GM21786 (cell line): ENCODE results near the gene HPCA.

ENCODE experiments used
- ATAC-seq: cut with Tn5 transposase; IDR thresholded peaks from one replicate; pipeline ENCODE4 v1.9.1; 2021; ENCODE audit not compliant: unreplicated experiment

Gene HPCA

DNA sequence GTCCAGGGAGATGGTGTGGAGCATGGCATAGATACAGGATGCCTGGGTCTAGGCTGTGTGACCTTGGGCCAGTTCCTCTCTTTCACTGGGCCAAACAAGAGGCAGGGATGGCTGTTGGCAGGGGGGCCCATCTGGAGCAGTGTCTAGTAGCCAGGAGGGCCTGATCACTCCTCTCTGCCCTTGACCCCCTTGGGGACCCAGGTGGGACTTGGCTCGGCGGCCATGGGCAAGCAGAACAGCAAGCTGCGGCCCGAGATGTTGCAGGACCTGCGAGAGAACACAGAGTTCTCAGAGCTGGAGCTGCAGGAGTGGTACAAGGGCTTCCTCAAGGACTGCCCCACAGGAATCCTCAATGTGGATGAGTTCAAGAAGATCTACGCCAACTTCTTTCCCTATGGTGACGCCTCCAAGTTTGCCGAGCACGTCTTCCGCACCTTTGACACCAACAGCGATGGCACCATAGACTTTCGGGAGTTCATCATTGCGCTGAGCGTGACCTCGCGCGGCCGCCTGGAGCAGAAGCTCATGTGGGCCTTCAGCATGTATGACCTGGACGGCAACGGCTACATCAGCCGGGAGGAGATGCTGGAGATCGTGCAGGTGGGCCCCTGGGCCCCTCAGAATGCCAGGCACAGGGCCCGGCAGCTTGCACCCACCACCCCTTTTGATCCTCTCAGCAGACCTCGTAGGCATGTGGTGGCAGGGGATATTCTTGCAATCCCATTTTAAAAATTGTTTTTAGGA is 2.6 kb downstream of the HPCA start:
- ATAC-seq = no peak

DNA sequence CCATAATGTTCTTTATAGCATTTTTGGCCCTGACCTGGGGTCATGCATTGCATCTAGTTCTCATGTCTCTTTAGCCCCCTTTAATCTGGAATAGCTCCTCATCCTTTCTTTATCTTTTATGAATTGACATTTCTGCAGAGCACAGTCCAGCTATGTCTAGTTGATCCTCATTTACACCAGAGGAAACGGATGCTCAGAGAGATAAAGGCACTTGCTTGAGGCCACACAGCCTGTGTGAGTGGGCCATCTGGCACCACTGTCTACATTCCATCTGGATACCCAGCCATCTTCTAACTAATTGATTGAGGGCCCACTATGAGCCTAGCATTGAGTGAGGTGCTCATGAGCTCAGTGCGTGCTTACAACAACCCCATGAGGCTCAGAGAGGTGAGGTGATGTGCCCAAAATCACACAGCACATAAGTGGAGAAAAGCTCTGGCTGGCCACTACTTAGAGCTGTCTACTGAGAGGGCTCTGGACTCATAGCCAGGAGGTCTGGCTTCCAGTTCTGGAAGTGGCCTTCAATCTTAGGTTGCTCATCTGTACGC is 3.5 kb downstream of the HPCA start:
- no peak for ATAC-seq

DNA sequence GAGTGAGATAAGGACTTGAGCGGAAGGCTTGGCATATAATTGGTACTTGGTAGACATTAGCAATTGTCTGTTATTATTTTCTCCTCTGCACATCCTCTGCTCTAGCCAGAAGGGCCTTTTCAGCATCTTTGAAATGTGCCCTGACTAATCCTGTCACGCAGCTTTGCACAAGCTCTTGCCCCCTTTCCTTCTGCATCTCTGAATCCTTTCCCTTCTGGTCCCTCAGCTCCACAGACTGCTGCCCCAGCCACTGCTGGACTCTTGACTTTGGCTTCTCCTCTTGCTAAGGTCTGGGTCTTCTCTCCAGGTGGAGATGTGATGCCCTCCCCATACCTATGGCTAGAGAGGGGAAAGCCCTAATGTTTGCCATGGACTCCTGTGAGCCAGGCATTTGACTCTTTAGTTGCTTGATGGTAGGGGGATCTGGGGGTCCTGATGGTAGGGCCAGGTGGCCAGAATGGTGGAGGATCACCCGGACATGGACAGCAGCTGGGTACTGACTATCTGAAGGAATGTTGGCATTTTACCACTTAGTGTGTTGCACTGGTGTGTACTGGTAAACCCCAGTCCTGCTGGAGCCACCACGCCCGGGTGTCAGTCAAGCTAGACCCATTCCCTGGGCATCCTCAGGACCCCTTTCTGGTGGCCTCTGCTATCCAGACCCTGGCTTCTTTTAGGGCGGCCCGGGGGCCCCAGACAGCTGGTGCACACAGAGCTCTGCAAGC is 4.4 kb downstream of the HPCA start:
- ATAC-seq = no peak

DNA sequence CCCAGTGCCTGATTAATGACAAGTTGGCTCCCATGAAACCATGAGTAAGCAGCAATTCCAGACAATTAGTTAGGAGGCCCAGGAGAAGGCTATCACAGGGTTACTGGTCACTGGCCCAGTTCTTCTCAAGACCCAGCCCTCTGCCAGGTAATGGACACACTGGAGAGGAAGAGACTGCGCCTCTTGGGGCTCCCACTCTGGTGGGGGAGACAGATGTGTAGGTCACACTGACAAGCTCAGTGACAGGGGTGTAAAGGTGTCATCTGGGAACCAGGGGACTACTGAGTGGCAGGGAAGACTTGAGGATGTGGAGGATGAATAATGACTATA is 4.9 kb downstream of the HPCA start:
- ATAC-seq = no peak

DNA sequence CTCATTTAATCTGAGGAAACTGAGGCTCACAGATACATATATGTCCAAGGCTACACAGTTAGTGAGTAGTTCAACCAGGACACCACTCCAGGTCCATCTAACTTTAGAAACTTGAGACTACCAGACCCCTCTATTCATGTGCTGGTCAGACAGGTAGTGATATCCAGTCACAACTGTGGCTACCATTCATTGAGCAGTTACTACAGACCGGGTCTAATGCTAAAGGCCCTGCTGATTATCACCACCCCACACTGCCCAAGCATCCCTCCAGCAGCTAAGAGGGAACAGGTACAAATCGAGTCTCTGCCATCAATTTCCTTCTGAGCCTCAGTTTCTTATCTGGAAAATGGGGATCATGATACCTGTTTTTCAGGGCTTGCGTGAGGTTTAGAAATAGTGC is 5.3 kb downstream of the HPCA start:
- no peak for ATAC-seq

DNA sequence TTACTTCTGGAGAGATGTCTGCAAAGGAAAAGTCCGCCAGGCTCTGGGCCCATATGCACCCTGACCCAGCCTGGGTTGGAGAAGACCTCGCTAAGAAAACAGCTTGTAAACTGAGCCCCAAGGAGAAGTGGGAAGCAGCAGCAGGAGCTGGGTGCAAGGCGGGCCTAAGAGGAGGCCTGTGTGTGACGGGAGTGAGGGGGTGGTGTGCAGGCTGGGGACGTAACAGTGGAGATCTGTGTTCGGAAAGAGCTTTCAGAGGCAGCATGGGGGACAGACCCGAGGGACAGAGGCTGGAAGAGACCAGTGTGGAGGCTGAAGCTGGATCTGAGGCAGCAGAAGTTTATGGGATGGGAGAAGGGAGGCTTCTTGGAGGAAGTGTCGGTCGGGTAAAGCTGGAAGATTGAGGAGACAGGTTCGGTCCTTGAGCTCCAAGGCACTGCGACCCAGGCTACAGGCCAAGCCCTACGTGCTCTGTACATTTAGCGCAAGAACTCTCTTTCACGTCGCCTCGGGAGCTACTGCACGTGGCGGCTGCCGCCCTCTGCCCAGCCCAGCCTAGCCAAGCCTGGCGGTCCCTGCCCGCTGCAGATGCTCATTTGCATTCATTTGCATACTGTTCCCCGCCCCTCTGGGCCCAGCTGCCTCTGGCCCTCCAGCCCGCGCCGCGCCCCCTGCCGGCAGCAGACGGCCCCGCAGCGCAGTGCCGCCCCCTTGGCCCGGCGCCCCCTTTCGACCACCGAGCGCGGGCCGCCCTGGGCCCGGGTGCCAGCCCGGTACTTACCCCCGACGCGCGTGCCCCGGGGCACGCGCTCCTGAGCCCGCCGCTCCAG is 6.3 kb downstream of the HPCA start:
- ATAC-seq = no peak

DNA sequence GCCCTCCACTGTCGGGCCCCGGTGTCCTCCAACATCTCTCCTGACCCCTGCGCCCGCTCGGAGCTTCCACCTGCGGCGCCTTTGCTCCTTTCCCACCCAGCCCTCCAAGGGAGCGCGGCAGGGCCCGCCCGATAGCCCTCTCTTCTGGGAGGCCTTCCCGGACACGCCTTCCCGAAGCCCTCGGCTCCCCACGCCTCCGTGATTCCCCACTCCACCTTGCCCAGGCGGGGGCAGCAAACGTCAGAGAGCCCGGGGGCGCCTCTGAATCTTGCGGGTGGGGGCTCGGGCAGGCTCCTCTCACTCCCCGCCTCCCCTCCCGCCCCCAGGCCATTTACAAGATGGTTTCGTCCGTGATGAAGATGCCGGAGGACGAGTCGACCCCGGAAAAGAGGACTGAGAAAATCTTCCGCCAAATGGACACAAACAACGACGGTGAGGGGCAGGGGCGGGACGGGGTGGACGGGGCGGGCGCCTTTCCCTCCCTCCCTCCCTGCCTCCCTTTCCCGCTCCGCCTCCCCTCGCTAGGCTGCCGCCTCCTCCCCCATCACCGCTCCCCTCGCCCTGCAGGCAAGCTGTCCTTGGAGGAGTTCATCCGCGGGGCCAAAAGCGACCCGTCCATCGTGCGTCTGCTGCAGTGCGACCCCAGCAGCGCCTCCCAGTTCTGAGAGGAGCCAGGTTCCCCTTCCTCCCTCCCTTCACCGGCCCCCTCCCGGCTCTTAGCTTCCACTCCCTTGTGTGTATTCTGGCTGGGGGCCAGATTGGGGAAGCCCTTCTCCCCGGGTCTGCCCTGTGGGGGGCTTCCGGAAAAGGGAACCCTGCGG is 7.1 kb downstream of the HPCA start:
- ATAC-seq = no peak

DNA sequence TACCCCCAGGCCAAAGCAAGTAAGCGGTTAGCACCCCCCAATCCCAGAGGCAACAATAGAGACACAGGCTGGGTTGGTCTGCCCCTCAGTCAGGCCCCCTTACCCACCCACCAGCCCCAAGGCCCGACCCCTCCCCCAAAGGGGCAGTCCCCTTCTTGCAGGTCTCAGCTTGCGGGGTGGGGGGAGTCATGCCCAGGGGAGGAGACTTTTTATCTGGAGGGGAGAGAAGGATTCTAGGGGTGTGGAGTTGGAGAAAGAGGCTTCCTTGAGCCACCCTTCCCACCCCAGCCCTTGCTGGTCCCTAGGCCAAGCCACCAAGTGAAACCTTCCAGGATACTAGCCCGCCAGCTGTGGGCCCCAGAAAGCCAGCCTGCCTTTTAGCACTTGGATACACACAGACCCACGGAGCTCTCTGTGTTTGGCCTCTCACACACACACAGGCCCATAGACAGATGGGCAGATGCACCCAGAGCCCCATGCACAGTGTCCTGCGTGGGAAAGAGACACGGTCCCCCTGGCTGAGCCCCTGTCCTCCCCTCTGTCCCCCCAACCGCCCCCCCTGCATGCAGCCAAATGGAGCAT is 7.8 kb downstream of the HPCA start:
- ATAC-seq = no peak

DNA sequence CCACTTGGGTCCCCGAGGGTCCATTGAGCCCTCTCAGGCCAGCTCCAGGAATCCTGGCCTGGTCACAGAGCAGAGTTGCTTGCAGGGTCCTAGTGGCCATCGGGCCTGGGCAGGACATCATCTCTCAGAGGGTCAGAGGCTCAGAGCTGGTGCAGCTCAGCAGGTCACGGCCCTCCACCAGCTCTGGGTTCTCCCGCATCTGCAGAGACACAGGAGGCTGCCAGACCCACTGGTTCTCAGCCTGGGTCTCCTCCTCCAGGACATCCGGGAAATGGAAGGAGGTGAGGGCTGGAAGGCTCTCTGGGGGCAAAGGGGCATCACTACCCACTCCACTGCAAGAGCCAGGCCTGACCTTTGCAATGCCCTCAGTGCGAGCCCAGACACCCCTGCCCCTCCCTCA is 8.4 kb downstream of the HPCA start:
- ATAC-seq = no peak

DNA sequence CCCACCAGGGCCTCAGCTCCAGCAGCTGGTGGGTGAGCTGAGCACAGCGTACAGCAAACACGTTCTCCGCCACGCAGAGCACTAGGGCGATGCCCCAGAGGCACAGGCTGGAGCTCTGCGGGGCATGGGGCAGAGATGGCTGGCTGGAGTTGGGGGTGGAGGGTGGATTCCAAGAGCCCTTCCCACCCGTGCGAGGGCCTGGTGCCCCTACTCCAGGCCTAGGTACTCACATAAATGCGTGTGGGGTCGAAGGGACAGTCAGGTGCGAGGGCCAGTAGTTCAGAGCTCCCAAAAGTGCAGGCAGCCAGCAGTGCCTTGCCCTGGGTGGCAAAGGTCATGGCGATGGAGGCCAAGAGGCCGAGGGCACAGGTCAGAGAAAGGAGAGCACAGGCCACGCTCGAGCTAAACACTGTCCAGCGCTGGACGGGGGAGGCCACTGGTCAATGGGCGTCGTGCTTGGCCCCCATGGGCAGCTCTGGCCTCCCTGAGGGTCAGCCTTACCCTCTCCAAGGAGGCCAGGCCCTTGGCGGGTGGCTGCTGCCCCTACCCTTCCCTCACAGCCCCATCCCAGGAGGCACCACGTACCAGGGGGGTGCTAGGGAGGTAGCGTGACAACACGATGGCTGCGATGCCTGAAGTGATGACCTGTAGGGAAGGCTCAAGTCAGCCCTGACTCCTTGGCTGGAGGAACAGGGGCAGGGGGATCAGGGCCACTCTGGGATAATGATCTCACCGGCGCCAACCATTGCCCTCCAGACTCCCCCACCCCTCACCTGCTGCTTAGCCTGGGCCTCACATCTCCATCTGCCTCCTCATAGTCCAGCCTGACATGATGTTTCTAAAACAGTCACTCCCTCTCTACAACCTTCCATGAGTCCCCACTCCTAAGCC is 9.3 kb downstream of the HPCA start:
- ATAC-seq = no peak

DNA sequence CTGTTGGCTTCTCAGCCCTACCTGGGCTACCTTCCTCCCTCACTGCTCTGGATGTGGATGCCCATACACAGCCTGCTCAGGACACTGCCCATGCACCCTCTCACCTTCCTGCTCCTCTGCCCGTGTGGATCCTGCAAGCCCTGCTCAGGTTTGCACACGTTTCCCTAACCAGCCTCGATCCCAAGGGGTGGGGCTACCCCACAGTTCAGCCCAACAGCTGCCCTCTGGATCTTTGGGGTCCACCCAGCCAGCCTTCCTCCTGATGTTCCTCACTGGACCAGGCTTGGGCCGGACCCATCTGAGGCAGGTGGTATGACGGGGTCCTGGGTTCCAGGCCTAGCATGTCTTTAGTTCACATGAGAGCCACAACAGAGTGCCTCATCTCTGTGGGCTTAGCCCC is 10.2 kb downstream of the HPCA start:
- no peak for ATAC-seq

DNA sequence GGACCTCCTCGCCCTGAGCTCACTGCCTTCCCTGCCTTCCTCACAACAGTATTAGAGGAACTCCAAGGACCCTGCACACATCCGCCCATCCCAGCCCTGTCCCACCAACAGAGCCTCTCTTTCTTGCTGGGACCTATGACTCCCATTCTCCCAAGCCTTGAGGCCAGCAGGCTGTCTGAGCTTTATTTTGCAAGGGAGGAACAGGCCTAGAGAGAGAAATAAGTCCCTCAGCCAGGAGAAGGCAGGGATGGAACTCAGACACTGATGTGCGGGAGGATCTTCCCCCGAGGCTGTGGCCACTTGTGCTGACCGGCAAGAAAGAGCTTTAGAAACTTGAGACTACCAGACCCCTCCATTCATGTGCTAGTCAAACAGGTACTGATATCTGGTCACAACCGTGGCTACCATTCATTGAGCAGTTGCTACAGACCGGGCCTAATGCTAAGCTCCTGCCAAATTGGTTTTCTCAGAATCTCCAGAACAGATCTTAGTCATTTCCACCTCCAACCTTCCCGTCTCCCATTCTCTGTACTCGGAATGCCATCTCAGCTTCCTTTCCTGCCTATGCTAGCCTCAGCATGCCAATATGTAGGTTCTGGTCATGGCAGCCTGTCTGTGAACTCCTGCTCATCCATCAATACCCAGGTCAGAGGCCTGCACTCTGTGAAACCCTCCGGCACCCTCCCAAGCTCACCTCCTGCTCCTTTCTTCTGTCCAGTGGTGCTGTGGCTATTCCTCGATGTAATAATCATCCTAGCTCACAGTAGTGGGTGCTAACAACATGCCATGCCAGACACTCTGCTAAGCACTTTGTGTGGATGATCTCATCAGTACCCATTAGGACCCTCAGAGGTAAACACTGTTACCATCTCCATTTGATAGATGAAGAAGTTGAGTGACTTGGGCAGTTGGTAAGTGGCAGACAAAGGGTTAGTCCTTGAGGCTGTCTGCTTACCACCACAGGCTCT is 11.1 kb downstream of the HPCA start:
- ATAC-seq = no peak

DNA sequence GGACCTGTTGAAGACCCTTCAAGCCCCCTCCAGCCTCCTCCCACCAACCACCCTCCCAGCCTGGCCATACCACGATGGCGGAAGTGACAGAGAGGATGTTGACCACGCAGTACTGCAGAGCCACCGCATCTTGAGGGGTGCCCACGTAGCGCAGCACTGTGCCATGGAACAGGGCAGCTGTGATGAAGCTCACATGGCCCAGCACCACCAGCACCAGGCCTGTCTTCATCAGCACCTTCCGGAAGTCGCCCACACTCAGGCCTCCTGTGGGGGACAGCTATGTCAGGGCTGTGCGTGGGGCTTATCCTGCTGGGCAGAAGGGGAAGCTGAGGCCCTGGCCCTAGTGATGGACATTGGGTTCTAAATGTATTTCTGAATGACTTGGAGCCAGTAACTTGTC is 11.8 kb downstream of the HPCA start:
- no peak for ATAC-seq

DNA sequence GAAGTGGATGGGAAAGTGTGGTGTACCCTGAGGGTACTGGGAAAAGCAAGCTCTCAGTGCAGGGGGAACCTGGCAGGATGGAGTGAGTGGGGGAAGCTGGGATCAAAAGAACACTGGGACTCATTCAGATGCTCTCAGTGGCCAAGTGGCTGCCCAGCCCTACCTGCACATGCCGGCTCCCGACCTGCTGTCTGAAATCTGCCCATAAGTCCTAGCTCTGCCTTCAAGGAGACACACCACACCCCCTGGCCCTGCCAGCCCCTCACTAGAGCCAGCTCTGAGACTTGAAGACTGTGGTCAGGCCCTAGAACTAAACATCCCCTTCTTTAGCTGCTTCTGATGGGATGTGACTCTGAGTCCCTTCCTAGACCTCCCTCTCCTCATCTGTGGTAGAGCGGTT is 12.7 kb downstream of the HPCA start:
- ATAC-seq = no peak

DNA sequence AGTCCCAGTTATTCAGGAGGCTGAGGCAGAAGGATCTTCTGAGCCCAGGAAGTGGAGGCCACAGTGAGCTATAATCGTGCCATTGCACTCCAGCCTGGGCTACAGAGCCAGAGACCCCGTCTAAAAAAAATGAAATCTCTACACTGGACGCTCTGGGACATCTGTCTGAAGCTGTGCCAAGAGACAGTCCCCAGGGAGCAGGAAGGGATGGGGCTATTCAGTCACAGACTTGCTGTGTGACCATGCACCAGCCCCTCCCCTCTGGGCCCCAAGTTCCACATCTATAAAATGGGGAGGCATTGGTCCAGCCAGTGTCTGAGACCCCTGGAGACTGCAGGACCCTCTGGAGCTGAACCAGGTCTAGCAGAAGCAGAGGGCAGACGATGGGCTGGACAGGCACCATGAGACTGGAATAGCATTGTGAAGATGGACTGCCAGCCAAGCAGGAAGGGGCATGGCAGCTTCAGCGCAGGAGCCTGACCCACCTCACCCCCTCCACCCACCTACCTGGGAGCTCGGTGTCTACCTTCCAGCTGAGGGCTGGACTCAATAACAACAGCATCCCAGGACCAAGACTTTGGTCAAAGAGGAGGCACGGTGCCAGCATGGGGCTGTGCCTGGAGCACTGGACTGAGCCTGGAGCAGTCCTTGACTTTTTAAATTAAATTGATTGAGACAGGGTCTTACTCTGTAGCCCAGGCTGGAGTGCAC is 13.4 kb downstream of the HPCA start:
- ATAC-seq = no peak

DNA sequence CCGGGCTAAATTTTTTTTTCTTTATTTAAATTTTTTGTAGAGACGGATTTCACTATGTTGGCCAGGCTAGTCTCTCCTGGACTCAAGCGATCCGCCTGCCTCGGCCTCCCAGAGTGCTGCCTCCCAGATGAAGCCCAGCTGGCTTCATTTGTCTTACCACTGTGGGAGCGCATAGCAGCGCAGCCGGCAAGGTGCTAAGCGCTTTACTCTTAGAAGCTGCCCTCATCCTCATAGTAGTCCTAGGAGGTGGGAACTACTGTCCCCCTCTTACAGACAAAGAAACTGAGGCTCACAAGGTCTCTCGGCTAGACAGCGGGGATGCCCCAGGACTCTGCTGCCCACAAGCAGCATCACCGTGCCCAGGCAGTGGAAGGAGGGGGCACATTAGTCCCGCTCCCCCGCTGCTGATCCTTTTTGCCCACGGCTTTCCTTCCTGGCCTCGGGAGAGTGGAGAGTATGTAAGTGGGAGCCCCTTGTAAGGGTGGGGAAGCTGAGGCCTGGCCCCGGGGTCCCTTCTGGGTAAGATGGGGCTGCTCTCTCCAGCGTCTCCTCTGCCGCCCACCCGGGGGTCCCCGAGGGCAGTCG is 14.2 kb downstream of the HPCA start:
- ATAC-seq = no peak
